ENCODE data around the gene FPR3. TPM values are rescaled to one million over a fixed set of nuclear protein-coding genes. Genes with fewer than 3 reads are reported as not detected.
"Not testable (repeated sequence)": the region's sequence is repeated elsewhere in the genome, so short reads cannot be mapped to it uniquely, and the experiment has no call there.

Gene FPR3
- total and polyA plus RNA-seq, 2 donors, result 1.0 to 5.8 TPM

DNA sequence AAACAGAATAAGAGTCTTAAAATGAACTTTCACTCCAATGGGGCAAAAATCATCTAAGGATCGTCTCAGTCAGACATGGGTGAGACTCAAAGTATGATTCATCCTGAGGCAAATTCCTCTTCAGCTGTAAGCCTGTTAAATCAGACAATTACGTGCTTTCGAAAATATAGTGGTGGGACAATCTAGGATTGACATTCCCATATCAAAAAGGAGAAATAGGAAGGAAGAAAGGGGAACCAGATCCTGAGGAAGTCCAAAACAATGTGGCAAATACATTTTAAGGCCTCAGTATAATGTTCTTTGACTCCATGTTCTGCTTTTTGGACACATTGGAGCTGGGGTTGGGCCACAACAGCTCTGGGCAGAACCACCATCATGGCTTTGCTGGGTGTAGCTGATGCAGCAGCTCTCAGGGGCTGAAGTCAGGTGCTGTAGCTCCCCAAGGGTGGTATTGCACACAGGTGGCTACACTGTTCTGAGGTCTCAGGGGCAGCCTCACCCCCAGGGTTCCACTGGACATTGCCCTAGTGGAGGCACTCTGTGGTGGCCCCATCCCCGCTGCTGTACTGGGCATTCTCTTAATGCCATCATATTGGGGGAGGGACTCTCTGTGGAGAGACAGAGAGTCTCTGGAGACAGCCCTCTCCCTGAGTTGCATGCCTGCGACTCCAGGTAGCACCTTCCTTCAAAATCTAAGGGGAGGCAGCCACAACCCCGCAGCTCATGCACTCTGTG is 5.7 kb upstream of the FPR3 start:
- no peak overlapping the region for H3K4me3 ChIP-seq (ENCODE audit: low read depth, low read length)
- H3K4me1 ChIP-seq (ENCODE audit: insufficient read depth), result no peaks in the 10 kb centered on the region
- no peak overlapping the region for H3K27ac ChIP-seq (ENCODE audit: low read depth)
- 79% methylated on average over 6 of the region's 6 CpGs for WGBS
- H3K36me3 ChIP-seq (ENCODE audit: insufficient read depth), result no peaks in the 10 kb centered on the region
- no peak for DNase-seq (ENCODE audit: extremely low spot score)

DNA sequence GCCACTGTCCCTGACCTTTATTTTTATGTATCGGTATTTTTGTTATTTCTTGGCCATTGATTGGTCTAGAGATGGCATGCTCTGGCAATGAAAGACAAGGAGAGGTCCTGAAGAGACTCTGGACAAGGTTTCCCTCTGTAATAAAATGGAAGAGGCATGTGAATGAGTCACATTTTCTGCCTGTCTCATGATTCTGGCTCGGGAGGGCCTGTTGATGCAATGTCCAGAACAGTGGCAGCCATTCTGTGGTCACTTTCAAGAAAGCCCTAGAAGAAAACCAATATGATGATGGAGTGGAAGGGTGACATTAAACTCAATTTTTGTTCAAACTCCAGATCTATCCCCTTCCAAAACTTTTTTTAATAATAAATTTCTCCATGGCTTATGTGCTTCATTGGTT is 2.0 kb upstream of the FPR3 start:
- no peak for DNase-seq (ENCODE audit: extremely low spot score)
- Histone ChIP-seq H3K4me3 (ENCODE audit: low read depth, low read length) (no peak overlapping the region), H3K36me3 (ENCODE audit: insufficient read depth) (no peaks in the 10 kb centered on the region), H3K4me1 (ENCODE audit: insufficient read depth) (no peaks in the 10 kb centered on the region), H3K27ac (ENCODE audit: low read depth) (no peak overlapping the region)
- WGBS, result 76% methylated on average over 2 of the region's 2 CpGs

DNA sequence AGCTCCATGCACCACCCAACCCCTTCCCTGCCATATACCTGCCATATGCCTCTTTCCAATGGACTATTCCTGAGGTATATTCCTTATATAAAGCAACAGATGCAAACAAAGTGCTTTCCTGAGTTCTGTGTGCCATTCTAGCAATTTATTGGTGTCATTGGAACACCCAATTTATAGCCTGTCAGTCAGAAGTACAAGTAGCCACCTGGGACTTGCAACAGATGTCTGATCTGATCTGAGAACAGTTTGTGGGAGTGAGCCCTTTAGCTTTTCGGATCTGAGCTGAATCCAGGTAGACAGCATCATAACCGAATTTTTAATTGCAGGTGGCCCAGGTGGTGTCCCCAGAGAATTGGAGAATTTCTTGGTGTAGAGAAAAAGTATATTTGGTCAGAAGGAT is 963 bp upstream of the FPR3 start:
- WGBS, result 81% methylated on average over 2 of the region's 2 CpGs
- H3K4me1 ChIP-seq (ENCODE audit: insufficient read depth), result no peaks in the 10 kb centered on the region
- H3K27ac ChIP-seq (ENCODE audit: low read depth), result no peak overlapping the region
- DNase-seq (ENCODE audit: extremely low spot score), result no peak
- no peak overlapping the region for H3K4me3 ChIP-seq (ENCODE audit: low read depth, low read length)
- no peaks in the 10 kb centered on the region for H3K36me3 ChIP-seq (ENCODE audit: insufficient read depth)

GRCh38 chr19:51796195-51796679 is 1.3 kb downstream of the FPR3 start:
- 81% methylated on average over 8 of the region's 8 CpGs for WGBS
- DNase-seq (ENCODE audit: extremely low spot score), result no peak
- Histone ChIP-seq H3K27ac (ENCODE audit: low read depth) (no peak overlapping the region), H3K4me1 (ENCODE audit: insufficient read depth) (no peaks in the 10 kb centered on the region), H3K4me3 (ENCODE audit: low read depth, low read length) (no peak overlapping the region), H3K36me3 (ENCODE audit: insufficient read depth) (no peaks in the 10 kb centered on the region)

GRCh38 chr19:51797480-51797879 is 2.5 kb downstream of the FPR3 start:
- H3K4me1 ChIP-seq (ENCODE audit: insufficient read depth), result no peaks in the 10 kb centered on the region
- DNase-seq (ENCODE audit: extremely low spot score), result no peak
- WGBS, result 78% methylated on average over 5 of the region's 5 CpGs
- no peak overlapping the region for H3K27ac ChIP-seq (ENCODE audit: low read depth)
- no peaks in the 10 kb centered on the region for H3K36me3 ChIP-seq (ENCODE audit: insufficient read depth)
- no peak overlapping the region for H3K4me3 ChIP-seq (ENCODE audit: low read depth, low read length)

DNA sequence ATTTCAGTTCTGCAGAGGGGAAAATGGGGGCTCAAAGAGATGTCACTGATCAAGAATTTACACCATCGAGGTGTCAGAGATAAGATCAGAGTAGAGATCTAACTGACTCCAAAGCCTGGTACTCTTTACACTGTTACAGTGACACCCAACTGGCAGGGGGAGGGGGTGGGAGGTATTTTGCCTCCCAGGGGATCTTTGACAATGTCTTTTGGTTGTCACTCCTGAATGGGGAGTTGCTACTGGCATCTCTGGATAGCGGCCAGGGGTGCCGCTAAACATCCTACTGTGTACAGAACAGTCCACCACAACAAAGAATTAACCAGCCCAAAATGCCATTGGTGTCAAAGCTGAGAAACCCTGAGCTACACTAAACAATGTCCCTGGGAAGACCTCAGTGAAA is 3.1 kb downstream of the FPR3 start:
- Histone ChIP-seq H3K4me3 (ENCODE audit: low read depth, low read length) (no peak overlapping the region), H3K36me3 (ENCODE audit: insufficient read depth) (no peaks in the 10 kb centered on the region), H3K27ac (ENCODE audit: low read depth) (no peak overlapping the region), H3K4me1 (ENCODE audit: insufficient read depth) (no peaks in the 10 kb centered on the region)
- WGBS, result 65% methylated on average over 3 of the region's 3 CpGs
- no peak for DNase-seq (ENCODE audit: extremely low spot score)

DNA sequence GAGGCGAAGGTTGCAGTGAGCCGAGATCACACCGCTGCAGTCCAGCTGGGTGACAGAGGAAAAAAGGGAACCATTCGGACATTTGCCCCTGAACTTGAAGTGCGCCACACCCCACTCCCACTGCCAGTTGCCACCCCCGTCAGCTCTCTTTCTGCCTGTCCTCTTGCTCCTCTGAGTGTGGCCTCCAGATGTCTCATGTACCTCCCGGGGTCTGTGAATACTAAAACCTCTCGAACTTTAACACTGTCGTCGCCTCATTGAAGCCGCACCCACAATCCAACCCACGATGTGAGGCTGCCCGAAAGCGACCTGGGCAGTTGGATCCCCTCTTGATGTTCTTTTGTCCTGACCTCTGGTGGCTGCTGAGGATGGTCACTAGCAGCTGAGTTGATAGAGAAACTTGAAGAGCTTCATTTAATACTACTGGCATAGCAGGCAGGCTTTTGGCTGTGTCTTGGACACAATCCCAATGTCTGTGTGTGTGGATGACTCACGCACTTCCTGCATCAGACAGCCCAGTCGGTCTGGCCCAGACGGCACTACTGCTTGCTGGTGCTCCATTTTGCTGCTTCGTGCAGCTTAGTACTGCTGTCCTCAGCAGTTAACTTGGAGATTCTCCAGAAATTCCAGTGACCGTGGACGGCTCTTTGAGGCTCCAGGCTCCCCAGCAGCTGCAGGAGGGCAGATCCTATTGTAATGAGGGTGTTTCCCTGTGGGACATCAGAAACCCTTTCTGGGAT is 4.2 kb downstream of the FPR3 start:
- peak; percentile 36 for DNase-seq (ENCODE audit: extremely low spot score)
- 31% methylated on average over 20 of the region's 20 CpGs for WGBS

DNA sequence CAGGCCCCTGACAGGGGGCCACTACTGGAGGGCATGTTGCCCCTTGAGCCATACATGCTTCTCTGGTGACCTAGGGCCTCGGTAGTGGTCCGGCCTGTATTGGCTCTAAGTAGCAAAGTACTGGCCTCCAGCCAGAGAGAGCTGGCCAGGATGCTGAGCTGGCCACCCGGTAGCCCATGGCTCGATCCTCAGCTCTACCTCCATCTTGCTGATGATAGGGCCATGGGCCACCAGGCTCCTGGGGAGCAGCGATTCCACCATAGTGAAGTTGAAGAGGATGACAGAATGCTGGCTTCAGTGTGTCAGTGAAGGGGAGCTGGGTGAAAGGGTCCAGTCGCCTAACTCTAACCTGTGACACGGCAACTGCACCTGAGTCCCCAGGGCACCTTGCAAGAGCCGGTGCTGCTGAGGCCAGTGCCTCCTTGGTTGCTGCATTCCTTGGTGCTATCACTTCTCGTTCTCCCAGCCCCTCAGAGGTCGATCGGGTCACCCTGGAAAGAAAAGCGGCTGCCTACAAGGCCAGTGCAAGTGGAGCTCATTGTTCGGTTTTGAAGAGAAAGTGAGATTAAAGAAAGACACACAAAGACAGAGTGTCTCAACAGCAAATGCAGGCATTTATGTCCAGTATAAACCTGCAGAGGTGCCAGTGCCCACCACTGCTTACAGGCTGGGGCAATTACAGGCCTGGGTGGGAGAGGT is 5.0 kb downstream of the FPR3 start:
- Histone ChIP-seq H3K36me3 (ENCODE audit: insufficient read depth) (no peaks in the 10 kb centered on the region), H3K4me3 (ENCODE audit: low read depth, low read length) (no peak overlapping the region), H3K4me1 (ENCODE audit: insufficient read depth) (no peaks in the 10 kb centered on the region), H3K27ac (ENCODE audit: low read depth) (peak overlapping the region; percentile 3)
- 66% methylated on average over 13 of the region's 13 CpGs for WGBS
- DNase-seq (ENCODE audit: extremely low spot score), result no peak

More for the DNA sequence above, 4.2 kb downstream of the FPR3 start:
- H3K4me1 ChIP-seq (ENCODE audit: insufficient read depth), result no peaks in the 10 kb centered on the region
- H3K4me3 ChIP-seq (ENCODE audit: low read depth, low read length), result no peak overlapping the region
- H3K36me3 ChIP-seq (ENCODE audit: insufficient read depth), result no peaks in the 10 kb centered on the region
- H3K27ac ChIP-seq (ENCODE audit: low read depth), result no peak overlapping the region

DNA sequence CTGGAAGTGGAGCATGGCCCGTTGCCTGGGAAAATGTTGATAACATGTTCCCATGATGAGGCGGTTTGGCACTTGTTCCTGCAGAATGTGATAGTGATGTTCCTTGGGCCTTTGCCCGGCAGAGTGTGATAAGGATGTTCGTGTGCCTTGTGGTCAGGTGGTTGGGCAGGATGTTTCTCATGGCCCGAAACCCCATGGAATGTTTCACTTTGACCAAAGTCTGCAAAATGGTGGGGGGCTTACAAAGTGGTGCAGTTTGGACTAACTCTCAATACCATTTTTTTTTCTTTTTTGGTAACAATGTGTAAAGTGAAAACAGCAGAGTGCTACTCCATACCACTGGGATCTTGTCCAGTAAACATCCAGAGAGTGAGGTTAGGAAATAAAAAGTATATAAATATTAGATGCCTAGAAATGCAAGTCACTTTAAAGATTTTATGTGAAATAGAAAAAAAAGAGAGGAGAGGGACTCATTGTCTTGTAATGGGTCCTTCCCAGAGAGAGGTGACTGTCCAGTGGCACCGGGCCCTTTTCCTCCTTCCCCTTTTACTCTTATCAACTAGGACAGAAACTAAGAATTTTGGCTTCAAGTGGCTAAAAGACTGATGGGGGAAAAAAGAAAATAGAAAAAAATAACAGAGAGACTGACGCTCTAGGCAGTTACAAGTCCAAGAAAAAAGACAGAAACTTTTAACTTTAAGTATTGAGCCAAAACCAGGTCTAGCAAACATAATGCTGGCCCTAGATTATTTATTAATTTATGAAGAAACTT is 5.7 kb downstream of the FPR3 start:
- H3K27ac ChIP-seq (ENCODE audit: low read depth), result no peak overlapping the region
- H3K4me1 ChIP-seq (ENCODE audit: insufficient read depth), result no peaks in the 10 kb centered on the region
- H3K4me3 ChIP-seq (ENCODE audit: low read depth, low read length), result no peak overlapping the region
- peak; percentile 20 for DNase-seq (ENCODE audit: extremely low spot score)
- 34% methylated on average over 7 of the region's 7 CpGs for WGBS
- H3K36me3 ChIP-seq (ENCODE audit: insufficient read depth), result no peaks in the 10 kb centered on the region

- Histone ChIP-seq H3K4me1 (ENCODE audit: insufficient read depth) (no peaks in the 10 kb centered on the region), H3K4me3 (ENCODE audit: low read depth, low read length) (no peak overlapping the region), H3K27ac (ENCODE audit: low read depth) (no peak overlapping the region), H3K36me3 (ENCODE audit: insufficient read depth) (no peaks in the 10 kb centered on the region)
- no peak for DNase-seq (ENCODE audit: extremely low spot score)
- WGBS, result 74% methylated on average over 2 of the region's 2 CpGs
Observed at GRCh38 chr19:51802775-51803174, 7.8 kb downstream of the FPR3 start.

DNA sequence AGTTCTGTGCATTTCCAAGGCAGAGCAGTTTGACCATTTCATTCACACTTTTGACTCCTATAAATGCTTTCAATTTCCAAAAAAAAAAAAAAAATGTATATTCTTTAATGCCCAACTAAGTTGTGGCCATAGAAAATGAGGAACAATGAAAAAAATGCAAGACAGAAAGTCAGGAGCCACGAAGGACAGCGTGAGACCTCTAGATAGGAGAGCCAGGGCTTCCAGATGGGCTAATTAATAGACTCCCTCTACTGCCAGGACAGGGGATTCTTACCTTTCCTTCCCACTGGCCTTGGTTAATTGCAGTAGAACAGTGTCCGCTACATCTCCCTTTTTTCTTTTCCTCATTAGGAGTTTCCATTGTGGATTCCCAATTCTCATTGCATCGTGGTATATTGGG is 8.6 kb downstream of the FPR3 start:
- Histone ChIP-seq H3K4me1 (ENCODE audit: insufficient read depth) (no peaks in the 10 kb centered on the region), H3K27ac (ENCODE audit: low read depth) (no peak overlapping the region), H3K36me3 (ENCODE audit: insufficient read depth) (no peaks in the 10 kb centered on the region), H3K4me3 (ENCODE audit: low read depth, low read length) (no peak overlapping the region)
- 78% methylated on average over 4 of the region's 4 CpGs for WGBS
- DNase-seq (ENCODE audit: extremely low spot score), result no peak

- no peak for DNase-seq (ENCODE audit: extremely low spot score)
- 49% methylated on average over 5 of the region's 5 CpGs for WGBS
- no peak overlapping the region for H3K4me3 ChIP-seq (ENCODE audit: low read depth, low read length)
- no peak overlapping the region for H3K27ac ChIP-seq (ENCODE audit: low read depth)
- no peaks in the 10 kb centered on the region for H3K36me3 ChIP-seq (ENCODE audit: insufficient read depth)
- H3K4me1 ChIP-seq (ENCODE audit: insufficient read depth), result no peaks in the 10 kb centered on the region
Observed at GRCh38 chr19:51803967-51804366, 9.0 kb downstream of the FPR3 start.

DNA sequence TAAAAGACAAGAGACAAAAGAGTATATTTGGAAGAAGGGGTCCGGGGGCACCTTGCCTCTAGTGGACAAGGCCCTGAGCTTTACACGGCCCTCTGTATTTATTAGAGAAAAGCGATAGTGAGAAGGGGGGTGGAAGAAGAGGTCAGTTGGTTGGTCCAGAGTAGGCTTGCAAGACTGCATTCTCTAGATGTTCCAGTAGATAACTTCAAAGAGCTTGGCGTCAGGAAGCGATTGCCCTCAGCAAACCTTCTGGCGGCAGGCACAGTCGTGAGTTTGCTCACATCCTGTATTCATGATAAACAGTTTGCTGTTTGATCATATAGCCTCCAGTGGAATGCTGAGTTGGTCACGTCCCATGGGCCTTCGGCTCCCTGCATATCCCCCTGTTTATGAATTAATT is 9.8 kb downstream of the FPR3 start:
- DNase-seq (ENCODE audit: extremely low spot score); H3K36me3 ChIP-seq (ENCODE audit: insufficient read depth); H3K4me1 ChIP-seq (ENCODE audit: insufficient read depth); H3K4me3 ChIP-seq (ENCODE audit: low read depth, low read length); H3K27ac ChIP-seq (ENCODE audit: low read depth): not testable (repeated sequence)
- WGBS, result 59% methylated on average over 9 of the region's 9 CpGs
